ENCODE results near the gene TIMM17A. TPM values are rescaled to one million over a fixed set of nuclear protein-coding genes. Genes with fewer than 3 reads are reported as not detected.
"Not testable (repeated sequence)": the region's sequence is repeated elsewhere in the genome, so short reads cannot be mapped to it uniquely, and the experiment has no call there.

TIMM17A gene
- total and polyA plus RNA-seq, 2 experiments from 2014 or later = 65.0 to 90.1 TPM

DNA sequence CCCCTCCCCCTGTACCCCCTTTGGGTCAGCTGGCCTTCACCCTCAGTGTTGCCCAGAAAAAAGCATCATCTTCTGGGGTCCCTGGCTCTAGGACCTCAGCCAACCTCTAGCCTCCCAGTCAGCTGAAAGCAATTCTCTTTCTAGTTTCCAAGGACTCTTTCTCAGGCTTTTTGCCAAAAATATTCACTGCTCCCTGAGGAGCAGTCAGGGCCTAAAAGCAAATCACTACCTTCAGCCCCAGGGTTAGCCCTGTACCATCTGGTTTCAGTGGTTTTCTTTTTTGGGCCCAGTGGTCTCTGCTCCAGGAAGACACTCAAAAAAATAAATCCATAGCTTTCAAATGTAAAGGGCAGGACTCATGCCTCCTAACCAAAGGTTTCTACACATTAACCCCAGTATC, 5.8 kb upstream of the TIMM17A start:
- H2AFZ ChIP-seq = no peak overlapping the region
- no peaks in the 10 kb centered on the region for H3K9me2 ChIP-seq (replicated peaks; ENCODE audit: insufficient read depth)
- peaks cover 6% of the 10 kb centered on the region for H3K79me2 ChIP-seq
- DNase-seq (ENCODE audit: low spot score) = no peak
- TF ChIP-seq EZH2 (IDR thresholded peaks at IDR 0.05; ENCODE audit: borderline replicate concordance) = no peak
- TF ChIP-seq, protein P1, sequence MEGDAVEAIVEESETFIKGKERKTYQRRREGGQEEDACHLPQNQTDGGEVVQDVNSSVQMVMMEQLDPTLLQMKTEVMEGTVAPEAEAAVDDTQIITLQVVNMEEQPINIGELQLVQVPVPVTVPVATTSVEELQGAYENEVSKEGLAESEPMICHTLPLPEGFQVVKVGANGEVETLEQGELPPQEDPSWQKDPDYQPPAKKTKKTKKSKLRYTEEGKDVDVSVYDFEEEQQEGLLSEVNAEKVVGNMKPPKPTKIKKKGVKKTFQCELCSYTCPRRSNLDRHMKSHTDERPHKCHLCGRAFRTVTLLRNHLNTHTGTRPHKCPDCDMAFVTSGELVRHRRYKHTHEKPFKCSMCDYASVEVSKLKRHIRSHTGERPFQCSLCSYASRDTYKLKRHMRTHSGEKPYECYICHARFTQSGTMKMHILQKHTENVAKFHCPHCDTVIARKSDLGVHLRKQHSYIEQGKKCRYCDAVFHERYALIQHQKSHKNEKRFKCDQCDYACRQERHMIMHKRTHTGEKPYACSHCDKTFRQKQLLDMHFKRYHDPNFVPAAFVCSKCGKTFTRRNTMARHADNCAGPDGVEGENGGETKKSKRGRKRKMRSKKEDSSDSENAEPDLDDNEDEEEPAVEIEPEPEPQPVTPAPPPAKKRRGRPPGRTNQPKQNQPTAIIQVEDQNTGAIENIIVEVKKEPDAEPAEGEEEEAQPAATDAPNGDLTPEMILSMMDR (IDR thresholded peaks at IDR 0.05; ENCODE audit: poor library complexity) = no peak
- no peak for TF ChIP-seq EZH2phosphoT487 (IDR thresholded peaks at IDR 0.05; ENCODE audit: low read depth, severe bottlenecking, unreplicated experiment)
- H3K4me3 ChIP-seq = no peak overlapping the region
- H3K4me2 ChIP-seq = no peak overlapping the region
- no peak overlapping the region for H3K27ac ChIP-seq
- no peaks in the 10 kb centered on the region for H3K36me3 ChIP-seq (replicated peaks; ENCODE audit: insufficient read depth, low read depth)
- H3K9me3 ChIP-seq (ENCODE audit: low read depth) = no peaks in the 10 kb centered on the region
- no peaks in the 10 kb centered on the region for H4K20me1 ChIP-seq (ENCODE audit: insufficient read depth, poor library complexity, severe bottlenecking)
- peaks cover 5% of the 10 kb centered on the region for H3K27me3 ChIP-seq
- H3K4me1 ChIP-seq (ENCODE audit: insufficient read depth) = no peaks in the 10 kb centered on the region

DNA sequence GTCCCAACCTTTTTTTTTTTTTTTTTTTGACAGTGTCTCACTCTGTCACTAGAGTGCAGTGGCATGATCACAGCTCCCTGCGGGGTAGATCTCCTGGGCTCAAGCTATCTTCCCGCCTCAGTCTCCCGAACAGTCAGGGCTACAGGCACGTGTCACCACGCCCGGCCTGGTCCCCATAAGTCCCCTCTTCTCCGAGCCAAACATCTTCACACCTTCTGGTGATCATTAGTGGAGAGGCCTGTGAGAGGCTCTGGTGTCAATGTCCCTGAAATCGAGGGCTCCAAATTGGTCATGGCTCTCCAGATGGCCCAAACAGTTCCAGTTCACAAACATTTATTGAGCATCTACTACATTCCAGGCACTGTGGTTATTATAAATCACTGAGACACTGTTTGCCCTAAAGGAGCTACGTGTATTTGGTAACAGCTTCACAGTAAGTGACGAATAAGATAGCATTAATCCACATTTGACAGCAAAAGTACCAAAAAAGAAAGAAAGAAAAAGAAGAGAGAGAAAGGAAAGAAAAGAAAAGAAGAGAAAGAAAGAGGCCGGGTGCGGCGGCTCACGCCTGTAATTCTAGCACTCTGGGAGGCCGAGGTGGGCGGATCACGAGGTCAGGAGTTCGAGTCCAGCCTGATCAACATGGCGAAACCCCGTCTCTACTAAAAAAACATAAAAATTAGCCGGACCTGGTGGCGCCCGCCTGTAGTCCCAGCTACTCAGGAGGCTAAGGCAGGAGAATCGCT, 867 bp upstream of the TIMM17A start:
- DNase-seq (ENCODE audit: low spot score) = no peak
- H3K9me2 ChIP-seq (replicated peaks; ENCODE audit: insufficient read depth) = no peaks in the 10 kb centered on the region
- TF ChIP-seq, protein P1 (IDR thresholded peaks at IDR 0.05; ENCODE audit: poor library complexity) = no peak
- no peak for TF ChIP-seq EZH2phosphoT487 (IDR thresholded peaks at IDR 0.05; ENCODE audit: low read depth, severe bottlenecking, unreplicated experiment)
- TF ChIP-seq EZH2 (IDR thresholded peaks at IDR 0.05; ENCODE audit: borderline replicate concordance) = no peak
- peak overlapping the region; percentile 91 for H3K27ac ChIP-seq
- H3K4me2 ChIP-seq = peak overlapping the region; percentile 73
- H4K20me1 ChIP-seq (ENCODE audit: insufficient read depth, poor library complexity, severe bottlenecking) = peaks cover 3% of the 10 kb centered on the region
- 53% methylated on average over 23 of the region's 24 CpGs for WGBS (ENCODE audit: low lambda C conversion rate, missing lambda C conversion rate)
- H2AFZ ChIP-seq = peak overlapping the region; percentile 83
- peaks cover 5% of the 10 kb centered on the region for H3K4me1 ChIP-seq (ENCODE audit: insufficient read depth)
- H3K79me2 ChIP-seq = peaks cover 36% of the 10 kb centered on the region
- H3K4me3 ChIP-seq = peak overlapping the region; percentile 37
- no peaks in the 10 kb centered on the region for H3K27me3 ChIP-seq
- no peaks in the 10 kb centered on the region for H3K36me3 ChIP-seq (replicated peaks; ENCODE audit: insufficient read depth, low read depth)
- no peaks in the 10 kb centered on the region for H3K9me3 ChIP-seq (ENCODE audit: low read depth)

DNA sequence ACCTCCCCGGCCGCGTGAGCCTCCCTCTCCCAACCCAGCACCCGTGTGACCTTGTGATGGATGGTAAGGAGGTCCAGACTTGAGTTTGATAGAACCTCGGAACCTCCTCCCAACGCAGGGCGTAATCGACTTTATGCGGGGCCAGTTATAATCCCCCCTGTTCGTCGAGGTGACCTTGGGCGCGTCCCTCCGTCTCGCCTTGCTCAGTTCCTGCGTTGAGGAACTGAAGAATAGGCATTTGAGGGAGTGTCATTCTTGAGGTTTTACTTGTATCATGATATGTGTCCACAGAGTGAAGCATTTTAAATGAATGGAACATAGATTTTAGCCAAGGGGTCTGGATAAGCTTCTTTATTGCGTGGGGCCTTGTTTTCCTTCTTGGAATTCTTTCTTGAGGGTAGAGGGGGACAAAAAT, 433 bp downstream of the TIMM17A start:
- no peaks in the 10 kb centered on the region for H3K9me2 ChIP-seq (replicated peaks; ENCODE audit: insufficient read depth)
- peak overlapping the region; percentile 34 for H2AFZ ChIP-seq
- H3K4me3 ChIP-seq = peak overlapping the region; percentile 68
- peaks cover 42% of the 10 kb centered on the region for H3K79me2 ChIP-seq
- no peaks in the 10 kb centered on the region for H3K9me3 ChIP-seq (ENCODE audit: low read depth)
- 2% methylated on average over 17 of the region's 17 CpGs for WGBS (ENCODE audit: low lambda C conversion rate, missing lambda C conversion rate)
- no peak for TF ChIP-seq EZH2phosphoT487 (IDR thresholded peaks at IDR 0.05; ENCODE audit: low read depth, severe bottlenecking, unreplicated experiment)
- TF ChIP-seq EZH2 (IDR thresholded peaks at IDR 0.05; ENCODE audit: borderline replicate concordance) = no peak
- H3K36me3 ChIP-seq (replicated peaks; ENCODE audit: insufficient read depth, low read depth) = no peaks in the 10 kb centered on the region
- no peak for DNase-seq (ENCODE audit: low spot score)
- H3K27ac ChIP-seq = peak overlapping the region; percentile 68
- peaks cover 5% of the 10 kb centered on the region for H3K4me1 ChIP-seq (ENCODE audit: insufficient read depth)
- H3K27me3 ChIP-seq = no peaks in the 10 kb centered on the region
- peaks cover 3% of the 10 kb centered on the region for H4K20me1 ChIP-seq (ENCODE audit: insufficient read depth, poor library complexity, severe bottlenecking)
- H3K4me2 ChIP-seq = peak overlapping the region; percentile 83

DNA sequence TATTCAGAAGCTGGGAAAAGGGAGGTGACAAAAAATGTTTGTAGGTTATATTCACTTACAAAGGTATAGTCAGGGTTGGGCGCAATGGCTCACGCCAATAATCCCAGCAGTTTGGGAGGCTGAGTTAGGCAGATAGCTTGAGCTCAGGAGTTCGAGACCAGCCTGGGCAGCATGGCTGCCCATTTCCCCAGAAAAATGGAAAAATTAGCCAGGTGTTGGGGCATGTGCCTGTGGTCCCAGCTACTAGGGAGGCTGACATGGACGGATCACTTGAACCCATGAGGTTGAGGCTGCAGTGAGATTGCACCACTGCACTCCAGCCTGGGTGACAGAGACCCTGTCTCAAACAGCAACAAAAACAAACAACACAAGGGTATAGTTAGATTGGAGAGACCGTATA, 3.0 kb downstream of the TIMM17A start:
- Histone ChIP-seq H4K20me1 (ENCODE audit: insufficient read depth, poor library complexity, severe bottlenecking) (peaks cover 3% of the 10 kb centered on the region), H3K36me3 (replicated peaks; ENCODE audit: insufficient read depth, low read depth) (no peaks in the 10 kb centered on the region), H2AFZ (no peak overlapping the region), H3K4me3 (no peak overlapping the region), H3K4me2 (no peak overlapping the region), H3K27ac (no peak overlapping the region), H3K27me3 (no peaks in the 10 kb centered on the region), H3K79me2 (peaks cover 48% of the 10 kb centered on the region), H3K4me1 (ENCODE audit: insufficient read depth) (peaks cover 5% of the 10 kb centered on the region), H3K9me2 (replicated peaks; ENCODE audit: insufficient read depth) (no peaks in the 10 kb centered on the region), H3K9me3 (ENCODE audit: low read depth) (no peaks in the 10 kb centered on the region)
- TF ChIP-seq EZH2 (IDR thresholded peaks at IDR 0.05; ENCODE audit: borderline replicate concordance) = no peak
- no peak for DNase-seq (ENCODE audit: low spot score)
- WGBS (ENCODE audit: low lambda C conversion rate, missing lambda C conversion rate) = 90% methylated on average over 5 of the region's 5 CpGs

DNA sequence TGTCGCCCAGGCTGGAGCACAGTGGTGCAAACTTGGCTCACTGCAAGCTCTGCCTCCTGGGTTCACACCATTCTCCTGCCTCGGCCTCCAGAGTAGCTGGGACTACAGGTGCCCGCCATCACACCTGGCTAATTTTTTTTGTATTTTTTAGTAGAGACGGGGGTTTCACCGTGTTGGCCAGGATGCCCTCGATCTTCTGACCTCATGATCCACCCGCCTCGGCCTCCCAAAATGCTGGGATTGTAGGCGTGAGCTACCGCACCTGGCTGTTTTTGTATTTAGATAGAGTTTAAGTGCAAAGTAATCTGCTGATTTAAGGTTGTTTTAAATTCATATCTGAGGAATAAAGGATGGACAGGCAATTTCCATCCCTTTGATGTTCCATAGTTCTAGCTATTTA, 7.1 kb downstream of the TIMM17A start:
- not testable (repeated sequence) for H3K4me1 ChIP-seq (ENCODE audit: insufficient read depth); H3K27me3 ChIP-seq; H4K20me1 ChIP-seq (ENCODE audit: insufficient read depth, poor library complexity, severe bottlenecking); DNase-seq (ENCODE audit: low spot score); H3K36me3 ChIP-seq (replicated peaks; ENCODE audit: insufficient read depth, low read depth); H3K27ac ChIP-seq; H2AFZ ChIP-seq; H3K4me3 ChIP-seq; H3K9me2 ChIP-seq (replicated peaks; ENCODE audit: insufficient read depth); H3K9me3 ChIP-seq (ENCODE audit: low read depth); H3K4me2 ChIP-seq
- H3K79me2 ChIP-seq = peaks cover 35% of the 10 kb centered on the region
- 99% methylated on average over 10 of the region's 10 CpGs for WGBS (ENCODE audit: low lambda C conversion rate, missing lambda C conversion rate)

Measured in hepatocyte (in vitro differentiated cells).